K562 (cell line): ENCODE results near the gene SLC25A1. TPM values are rescaled to one million over a fixed set of nuclear protein-coding genes. Genes with fewer than 3 reads are reported as not detected.

Experiments
- E2F4 ChIP-seq: sonication (generic); formaldehyde crosslinking; IDR thresholded peaks from 2 replicates; pipeline ENCODE4 v1.8.0; 2022; ENCODE audit warnings: mild to moderate bottlenecking, low read depth, missing genetic modification reagents
- ELF2 ChIP-seq: fragments of 250-450 bp; sonication (Bioruptor Pico); IDR thresholded peaks from 2 replicates; pipeline ENCODE4 v1.5.0; 2021; ENCODE audit warnings: mild to moderate bottlenecking
- FOXM1 ChIP-seq, 2 experiments: fragments of 450-650 bp in 1 of 2; sonication (generic) in 1 of 2; formaldehyde crosslinking in 1 of 2; IDR thresholded peaks; 2 replicates each; pipeline versions ENCODE4 v1.6.1 to v1.9.0; 2017 to 2022; ENCODE audit warnings: low read depth in 2 of 2, mild to moderate bottlenecking in 2 of 2, missing genetic modification reagents in 1 of 2, moderate library complexity in 1 of 2
- GABPB1 ChIP-seq: sonication (generic); formaldehyde crosslinking; IDR thresholded peaks from 2 replicates; pipeline ENCODE4 v1.8.0; 2022; ENCODE audit warnings: mild to moderate bottlenecking, missing genetic modification reagents
- GATAD2B ChIP-seq: fragments of 450-650 bp; IDR thresholded peaks from 2 replicates; pipeline ENCODE4 v1.6.1; 2017; ENCODE audit warnings: mild to moderate bottlenecking, borderline replicate concordance
- KLF1 ChIP-seq: fragments of 450-650 bp; IDR thresholded peaks from 2 replicates; pipeline ENCODE4 v1.6.1; 2016; ENCODE audit warnings: missing genetic modification characterization, missing compliant biosample characterization
- MLX ChIP-seq, 2 experiments: fragments of 450-650 bp in 1 of 2; sonication (generic) in 1 of 2; formaldehyde crosslinking; conservative IDR thresholded peaks; 2 replicates each; pipeline versions ENCODE4 v1.4.0 to v1.8.1; 2020 to 2022; ENCODE audit warnings: mild to moderate bottlenecking in 1 of 2, missing genetic modification reagents in 1 of 2
- NCOR1 ChIP-seq: fragments of 450-650 bp; IDR thresholded peaks from 2 replicates; pipeline ENCODE4 v1.6.1; 2016; ENCODE audit warnings: mild to moderate bottlenecking, moderate library complexity
- NR2F6 ChIP-seq: fragments of 450-650 bp; formaldehyde crosslinking; IDR thresholded peaks from 2 replicates; pipeline ENCODE4 v1.4.0; 2020; ENCODE audit warnings: mild to moderate bottlenecking
- POLR2H ChIP-seq: IDR thresholded peaks from 2 replicates; pipeline ENCODE4 v1.6.1; 2016; ENCODE audit warnings: missing genetic modification characterization, low read depth, mild to moderate bottlenecking, control low read depth, missing compliant biosample characterization, moderate library complexity
- PTBP1 ChIP-seq: fragments of 200-400 bp; formaldehyde crosslinking; IDR thresholded peaks from 2 replicates; pipeline ENCODE4 v1.6.1; 2017; ENCODE audit warnings: low read depth, low read length
- RBM15 ChIP-seq: fragments of 200-400 bp; formaldehyde crosslinking; IDR thresholded peaks from 2 replicates; pipeline ENCODE4 v1.6.1; 2018; ENCODE audit warnings: mild to moderate bottlenecking, low read length, moderate library complexity; ENCODE audit not compliant: insufficient read depth
- SOX6 ChIP-seq: fragments of 450-650 bp; IDR thresholded peaks from 2 replicates; pipeline ENCODE4 v1.6.1; 2014; ENCODE audit warnings: mild to moderate bottlenecking
- ZBTB43 ChIP-seq: sonication (generic); formaldehyde crosslinking; IDR thresholded peaks from 2 replicates; pipeline ENCODE4 v1.8.0; 2023; ENCODE audit warnings: mild to moderate bottlenecking, missing genetic modification reagents
- ZFP1 ChIP-seq: fragments of 450-650 bp; formaldehyde crosslinking; IDR thresholded peaks from 2 replicates; pipeline ENCODE4 v1.4.0; 2020; ENCODE audit warnings: mild to moderate bottlenecking, mixed read lengths
- polyA plus RNA-seq, 8 experiments: library from polyadenylated mRNA; depleted of rRNA in 4 of 8; stranded (reverse) in 5 of 8; unstranded in 3 of 8; fragments of >200 nt; fragmentation: Nextera tagmentation in 2 of 8; fragmentation: Illumina TruSeq in 1 of 8; extraction: Ambion mirVana in 2 of 8; extraction: Trizol in 1 of 8; gene quantifications; 2 replicates each; pipeline versions ENCODE4 v1.2.1 to v1.2.3, GENCODE V29; 2011 to 2014; ENCODE audit warnings: inconsistent platforms in 1 of 8, missing spikeins in 1 of 8
- total RNA-seq, 7 experiments: library from RNA; depleted of rRNA in 6 of 7; stranded (reverse); fragments of >200 nt in 6 of 7; fragmentation: Illumina TruSeq in 2 of 7; extraction: Trizol in 2 of 7; gene quantifications; 2 replicates each; pipeline versions ENCODE4 v1.2.1 to v1.2.3, GENCODE V29; 2011 to 2021; ENCODE audit warnings: low replicate concordance in 1 of 7
- TF ChIP-seq, protein P1 (sequence below): IDR thresholded peaks from 2 replicates; pipeline ENCODE4 v1.6.1; 2014; ENCODE audit warnings: antibody characterized with exemption
- TF ChIP-seq, protein P2 (sequence below): fragments of 250-450 bp; sonication (Bioruptor Pico); IDR thresholded peaks from 2 replicates; pipeline ENCODE4 v1.9.0; 2021; ENCODE audit warnings: mild to moderate bottlenecking
- TF ChIP-seq, protein P3 (sequence below): fragments of 250-450 bp; sonication (Bioruptor Pico); IDR thresholded peaks from 2 replicates; pipeline ENCODE4 v1.4.0; 2020; ENCODE audit warnings: borderline replicate concordance

Gene SLC25A1
- total and polyA plus RNA-seq, 9 of the 15 experiments (the other 6 are each of a cell fraction or from before 2014, with no cell fraction given): 11.0 to 408 (median 110) TPM

- TF ChIP-seq PTBP1 (no peak), MLX (CRISPR knock-in tag; conservative IDR thresholded peaks at IDR 0.05) (no peak), GABPB1 (CRISPR knock-in tag) (no peak), NCOR1 (no peak), ELF2 (CRISPR knock-in tag) (no peak), ZFP1 (CRISPR knock-in tag) (no peak), ZBTB43 (CRISPR knock-in tag) (no peak), GATAD2B (no peak), KLF1 (tag) (no peak; the same call in 1 of the 2 replicates), NR2F6 (CRISPR knock-in tag) (no peak), FOXM1 (IDR thresholded peaks at IDR 0.05; ENCODE audit: low read depth) (no peak), FOXM1 (CRISPR knock-in tag; IDR thresholded peaks at IDR 0.05; ENCODE audit: low read depth) (no peak), RBM15 (no peak), POLR2H (tag) (no peak), SOX6 (no peak), E2F4 (CRISPR knock-in tag) (no peak)
- TF ChIP-seq, protein P1, sequence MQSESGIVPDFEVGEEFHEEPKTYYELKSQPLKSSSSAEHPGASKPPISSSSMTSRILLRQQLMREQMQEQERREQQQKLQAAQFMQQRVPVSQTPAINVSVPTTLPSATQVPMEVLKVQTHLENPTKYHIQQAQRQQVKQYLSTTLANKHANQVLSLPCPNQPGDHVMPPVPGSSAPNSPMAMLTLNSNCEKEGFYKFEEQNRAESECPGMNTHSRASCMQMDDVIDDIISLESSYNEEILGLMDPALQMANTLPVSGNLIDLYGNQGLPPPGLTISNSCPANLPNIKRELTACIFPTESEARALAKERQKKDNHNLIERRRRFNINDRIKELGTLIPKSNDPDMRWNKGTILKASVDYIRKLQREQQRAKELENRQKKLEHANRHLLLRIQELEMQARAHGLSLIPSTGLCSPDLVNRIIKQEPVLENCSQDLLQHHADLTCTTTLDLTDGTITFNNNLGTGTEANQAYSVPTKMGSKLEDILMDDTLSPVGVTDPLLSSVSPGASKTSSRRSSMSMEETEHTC: no peak
- TF ChIP-seq, protein P2, sequence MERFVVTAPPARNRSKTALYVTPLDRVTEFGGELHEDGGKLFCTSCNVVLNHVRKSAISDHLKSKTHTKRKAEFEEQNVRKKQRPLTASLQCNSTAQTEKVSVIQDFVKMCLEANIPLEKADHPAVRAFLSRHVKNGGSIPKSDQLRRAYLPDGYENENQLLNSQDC (CRISPR knock-in tag): no peak
- TF ChIP-seq, protein P3, sequence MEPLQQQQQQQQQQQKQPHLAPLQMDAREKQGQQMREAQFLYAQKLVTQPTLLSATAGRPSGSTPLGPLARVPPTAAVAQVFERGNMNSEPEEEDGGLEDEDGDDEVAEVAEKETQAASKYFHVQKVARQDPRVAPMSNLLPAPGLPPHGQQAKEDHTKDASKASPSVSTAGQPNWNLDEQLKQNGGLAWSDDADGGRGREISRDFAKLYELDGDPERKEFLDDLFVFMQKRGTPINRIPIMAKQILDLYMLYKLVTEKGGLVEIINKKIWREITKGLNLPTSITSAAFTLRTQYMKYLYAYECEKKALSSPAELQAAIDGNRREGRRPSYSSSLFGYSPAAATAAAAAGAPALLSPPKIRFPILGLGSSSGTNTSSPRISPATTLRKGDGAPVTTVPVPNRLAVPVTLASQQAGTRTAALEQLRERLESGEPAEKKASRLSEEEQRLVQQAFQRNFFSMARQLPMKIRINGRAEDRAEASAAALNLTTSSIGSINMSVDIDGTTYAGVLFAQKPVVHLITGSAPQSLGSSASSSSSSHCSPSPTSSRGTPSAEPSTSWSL (CRISPR knock-in tag): no peak
Observed at GRCh38 chr22:19146215-19146968, 32.1 kb downstream of the SLC25A1 start (continued).
